ENCODE data around the gene MTARC1.

MTARC1 gene

GRCh38 chr1:220806408-220806807 is 19.7 kb downstream of the MTARC1 start:
- DNase-seq (ENCODE audit: low read depth in 2 of 2) = no peak

- DNase-seq (ENCODE audit: low read depth in 2 of 2) = no peak
Observed at GRCh38 chr1:220807726-220808125, 21.0 kb downstream of the MTARC1 start.

- DNase-seq (ENCODE audit: low read depth in 2 of 2) = no peak
Observed at GRCh38 chr1:220808345-220809186, 21.9 kb downstream of the MTARC1 start.

- DNase-seq (ENCODE audit: low read depth in 2 of 2) = no peak
Observed at GRCh38 chr1:220809187-220809550, 22.5 kb downstream of the MTARC1 start.

GRCh38 chr1:220809704-220810103 is 23.0 kb downstream of the MTARC1 start:
- no peak for DNase-seq (ENCODE audit: low read depth in 2 of 2)

- peak; percentile 47 to 62 for DNase-seq (ENCODE audit: low read depth in 2 of 2)
Observed at GRCh38 chr1:220810179-220810653, 23.5 kb downstream of the MTARC1 start.

GRCh38 chr1:220810963-220811362 is 24.2 kb downstream of the MTARC1 start:
- DNase-seq (ENCODE audit: low read depth in 2 of 2) = no peak

GRCh38 chr1:220811695-220812094 is 25.0 kb downstream of the MTARC1 start:
- no peak for DNase-seq (ENCODE audit: low read depth in 2 of 2)

GRCh38 chr1:220812308-220812707 is 25.6 kb downstream of the MTARC1 start:
- no peak for DNase-seq (ENCODE audit: low read depth in 2 of 2)

- DNase-seq (ENCODE audit: low read depth in 2 of 2) = no peak
Observed at GRCh38 chr1:220813013-220813412, 26.3 kb downstream of the MTARC1 start.

- no peak for DNase-seq (ENCODE audit: low read depth in 2 of 2)
Observed at GRCh38 chr1:220815409-220815808, 28.7 kb downstream of the MTARC1 start.

GRCh38 chr1:220817907-220818306 is 31.2 kb downstream of the MTARC1 start:
- DNase-seq (ENCODE audit: low read depth in 2 of 2) = no peak

GRCh38 chr1:220818421-220819173 is 31.9 kb downstream of the MTARC1 start:
- DNase-seq (ENCODE audit: low read depth in 2 of 2) = no peak

GRCh38 chr1:220819467-220820026 is 32.8 kb downstream of the MTARC1 start:
- no peak for DNase-seq (ENCODE audit: low read depth in 2 of 2)

GRCh38 chr1:220824031-220824989 is 37.6 kb downstream of the MTARC1 start:
- no peak for DNase-seq (ENCODE audit: low read depth in 2 of 2)

GRCh38 chr1:220825819-220826551 is 39.3 kb downstream of the MTARC1 start:
- no peak for DNase-seq (ENCODE audit: low read depth in 2 of 2)

- DNase-seq (ENCODE audit: low read depth in 2 of 2) = no peak
Observed at GRCh38 chr1:220826729-220827128, 40.0 kb downstream of the MTARC1 start.

GRCh38 chr1:220827445-220828178 is 40.9 kb downstream of the MTARC1 start:
- no peak for DNase-seq (ENCODE audit: low read depth in 2 of 2)

- no peak for DNase-seq (ENCODE audit: low read depth in 2 of 2)
Observed at GRCh38 chr1:220828179-220828490, 41.4 kb downstream of the MTARC1 start.

GRCh38 chr1:220828950-220829586 is 42.4 kb downstream of the MTARC1 start:
- no peak for DNase-seq (ENCODE audit: low read depth in 2 of 2)
